Right cardiac atrium (tissue), 5 donors: Measurements from ENCODE around the gene BNIPL. TPM values are rescaled to one million over a fixed set of nuclear protein-coding genes. Genes with fewer than 3 reads are reported as not detected.

Experiments
- ATAC-seq, 2 donors: fragments of 200-7000 bp; cut with Tn5 transposase; one replicate each; pipeline versions ENCODE4 v1.8.0 to v1.9.1; 2020; ENCODE audit warnings: moderate library complexity in 2 of 2, mild to moderate bottlenecking in 1 of 2
- DNase-seq, 3 donors: peaks; one replicate each; pipeline ENCODE4 v3.0.0-alpha.2; 2020
- H3K27ac ChIP-seq: one replicate; pipeline ENCODE4 v1.5.1; 2013; ENCODE audit warnings: mild to moderate bottlenecking, low read length, control low read depth, moderate library complexity
- H3K27me3 ChIP-seq: one replicate; pipeline ENCODE4 v1.6.1; 2013; ENCODE audit not compliant: control insufficient read depth, insufficient read depth
- H3K4me1 ChIP-seq: one replicate; pipeline ENCODE4 v1.6.1; 2013; ENCODE audit warnings: low read length; ENCODE audit not compliant: control insufficient read depth, insufficient read depth
- H3K4me3 ChIP-seq: one replicate; pipeline ENCODE4 v1.5.1; 2013; ENCODE audit warnings: low read length, control low read depth
- H3K9me3 ChIP-seq: one replicate; pipeline ENCODE4 v1.6.1; 2013; ENCODE audit warnings: low read length; ENCODE audit not compliant: control insufficient read depth
- WGBS: extraction: QIAGEN DNeasy Blood & Tissue Kit; methylation state at CpG from one replicate; pipeline ENCODE4 v1.1.7; 2013; 5-methylcytosine and 5-hydroxymethylcytosine counted together
- intact Hi-C, 4 donors: fragments of 100-400 bp; cut with DNase I; formaldehyde crosslinking; loops; one replicate each; pipeline versions ENCODE4 v1.11.0 to v1.14.0; 2022 to 2023
- polyA plus RNA-seq: library from polyadenylated mRNA; stranded (reverse); fragments of 200-250 nt; gene quantifications from one replicate; pipeline ENCODE4 v1.2.3, GENCODE V29; 2013
- total RNA-seq, 4 donors: library from RNA; stranded (reverse); fragmentation: NEBNext Ultra II Directional; extraction: Animal tissue kit (Norgen Biotek cat#: 25700); gene quantifications; one replicate each; pipeline ENCODE4 v1.2.1, GENCODE V29; 2021
- donor health status: healthy with polysubstance abuse.
- donor health status: DM: no; HTN: yes; CAD: no.
- donor health status: DM: no; HTN: no; CAD: no.
- donor health status: DM: no; HTN: yes; CAD: no; lungs with severe emphysema.
- donor health status: DM: yes; HTN: yes; CAD: no.

Gene BNIPL
- total and polyA plus RNA-seq, 5 donors: 0.23 to 0.71 (median 0.41) TPM

- H3K27ac ChIP-seq: peak within 1 kb of the TSS; percentile 94
- under 1% methylated on average over 50 of the region's 50 CpGs for WGBS
- peak; percentile 95 to 96 for ATAC-seq
- no peaks in the 10 kb centered on the region for H3K27me3 ChIP-seq
- H3K4me1 ChIP-seq: no peaks in the 10 kb centered on the region
- intact Hi-C loops: no loop called here
- peak; percentile 96 to 97 (median 97) for DNase-seq
- H3K9me3 ChIP-seq: no peaks in the 10 kb centered on the region
- H3K4me3 ChIP-seq: peak within 1 kb of the TSS; percentile 74
These were observed 34.3 kb downstream of the BNIPL start, which contains the start of gene GABPB2 for GRCh38 chr1:151070474-151071276. TSS of gene GABPB2 (plus strand) at chr1:151070761. CDS start at chr1:151088190, 17,429 bp downstream.

- no peak for ATAC-seq
- no peaks in the 10 kb centered on the region for H3K4me1 ChIP-seq
- no peak for DNase-seq
- no peak overlapping the region for H3K4me3 ChIP-seq
- WGBS: 79% methylated on average over 13 of the region's 13 CpGs
- H3K27me3 ChIP-seq: no peaks in the 10 kb centered on the region
- no peak overlapping the region for H3K27ac ChIP-seq
- intact Hi-C loops: no loop called here
- no peaks in the 10 kb centered on the region for H3K9me3 ChIP-seq
These were observed 35.8 kb downstream of the BNIPL start for GRCh38 chr1:151072224-151072623.

GRCh38 chr1:151085953-151086559, 49.7 kb downstream of the BNIPL start:
- H3K27ac ChIP-seq: no peak overlapping the region
- H3K4me1 ChIP-seq: no peaks in the 10 kb centered on the region
- DNase-seq (no peak), ATAC-seq (no peak)
- H3K27me3 ChIP-seq: no peaks in the 10 kb centered on the region
- no peaks in the 10 kb centered on the region for H3K9me3 ChIP-seq
- no peak overlapping the region for H3K4me3 ChIP-seq
- intact Hi-C loops: no loop called here
- WGBS: 79% methylated on average over 4 of the region's 4 CpGs

Other genes with a start within 250 kb of the BNIPL start
- gene CTSK, start 228.3 kb upstream of the BNIPL start, total RNA-seq: 10 to 100 TPM; 13.6 to 22.2 (median 16.1) TPM
- 13.5 TPM for gene CTSK, start 228.3 kb upstream of the BNIPL start, polyA plus RNA-seq
- 10 to 100 TPM; 35.6 to 38.9 (median 37.6) TPM for gene ARNT, start 160.0 kb upstream of the BNIPL start, total RNA-seq
- gene ARNT, start 160.0 kb upstream of the BNIPL start, polyA plus RNA-seq: 15.0 TPM
- not detected for gene CTXND2, start 149.4 kb upstream of the BNIPL start, total RNA-seq
- gene CTXND2, start 149.4 kb upstream of the BNIPL start, polyA plus RNA-seq: not detected
- 10 to 100 TPM; 17.4 to 23.8 (median 20.3) TPM for gene SETDB1, start 110.2 kb upstream of the BNIPL start, total RNA-seq
- gene SETDB1, start 110.2 kb upstream of the BNIPL start, polyA plus RNA-seq: 12.5 TPM
- 100 to 1,000 TPM in 1 of 4 donors, 10 to 100 TPM in 3; 89.3 to 110 (median 93.5) TPM for gene CERS2, start 61.8 kb upstream of the BNIPL start, total RNA-seq
- gene CERS2, start 61.8 kb upstream of the BNIPL start, polyA plus RNA-seq: 77.3 TPM
- gene ANXA9, start 54.3 kb upstream of the BNIPL start, total RNA-seq: under 1 TPM in 1 of 4 donors, not detected in 3; 0.21 TPM
- 0.23 TPM for gene ANXA9, start 54.3 kb upstream of the BNIPL start, polyA plus RNA-seq
- 10 to 100 TPM; 46.7 to 86.4 (median 52.1) TPM for gene MINDY1, start 29.7 kb upstream of the BNIPL start, total RNA-seq
- 34.9 TPM for gene MINDY1, start 29.7 kb upstream of the BNIPL start, polyA plus RNA-seq
- gene PRUNE1, start 28.1 kb upstream of the BNIPL start, total RNA-seq: 10 to 100 TPM; 45.8 to 66.0 (median 49.8) TPM
- gene PRUNE1, start 28.1 kb upstream of the BNIPL start, polyA plus RNA-seq: 39.3 TPM
- 10 to 100 TPM in 1 of 4 donors, 1 to 10 TPM in 3; 5.8 to 12.4 (median 7.4) TPM for gene C1orf56, start 11.2 kb downstream of the BNIPL start, total RNA-seq
- 9.5 TPM for gene C1orf56, start 11.2 kb downstream of the BNIPL start, polyA plus RNA-seq
- gene CDC42SE1, start 23.0 kb downstream of the BNIPL start, total RNA-seq: 10 to 100 TPM; 34.7 to 53.6 (median 36.6) TPM
- 27.9 TPM for gene CDC42SE1, start 23.0 kb downstream of the BNIPL start, polyA plus RNA-seq
- gene MLLT11, start 23.8 kb downstream of the BNIPL start, total RNA-seq: 1 to 10 TPM; 1.7 to 9.7 (median 8.7) TPM
- 10.1 TPM for gene MLLT11, start 23.8 kb downstream of the BNIPL start, polyA plus RNA-seq
- 10 to 100 TPM; 15.6 to 20.3 (median 18.4) TPM for gene GABPB2, start 34.2 kb downstream of the BNIPL start, total RNA-seq
- gene GABPB2, start 34.2 kb downstream of the BNIPL start, polyA plus RNA-seq: 9.8 TPM
- 10 to 100 TPM; 23.7 to 70.5 (median 53.3) TPM for gene SEMA6C, start 110.0 kb downstream of the BNIPL start, total RNA-seq
- 58.3 TPM for gene SEMA6C, start 110.0 kb downstream of the BNIPL start, polyA plus RNA-seq
- 1 to 10 TPM; 1.8 to 3.7 (median 2.3) TPM for gene TNFAIP8L2, start 120.1 kb downstream of the BNIPL start, total RNA-seq
- gene TNFAIP8L2, start 120.1 kb downstream of the BNIPL start, polyA plus RNA-seq: 2.1 TPM
- gene LYSMD1, start 129.3 kb downstream of the BNIPL start, total RNA-seq: 10 to 100 TPM in 3 of 4 donors, 1 to 10 TPM in 1; 8.5 to 16.5 (median 15.6) TPM
- gene LYSMD1, start 129.3 kb downstream of the BNIPL start, polyA plus RNA-seq: 9.9 TPM
- gene SCNM1, start 129.6 kb downstream of the BNIPL start, total RNA-seq: 10 to 100 TPM; 18.3 to 25.6 (median 21.5) TPM
- gene SCNM1, start 129.6 kb downstream of the BNIPL start, polyA plus RNA-seq: 23.7 TPM
- not detected for gene TMOD4, start 139.4 kb downstream of the BNIPL start, total RNA-seq
- gene TMOD4, start 139.4 kb downstream of the BNIPL start, polyA plus RNA-seq: 0.20 TPM
- 10 to 100 TPM; 40.0 to 52.3 (median 41.7) TPM for gene VPS72, start 153.6 kb downstream of the BNIPL start, total RNA-seq
- gene VPS72, start 153.6 kb downstream of the BNIPL start, polyA plus RNA-seq: 37.3 TPM
- 10 to 100 TPM; 33.7 to 50.7 (median 38.2) TPM for gene PIP5K1A, start 162.0 kb downstream of the BNIPL start, total RNA-seq
- 20.4 TPM for gene PIP5K1A, start 162.0 kb downstream of the BNIPL start, polyA plus RNA-seq
- gene PSMD4, start 218.1 kb downstream of the BNIPL start, total RNA-seq: 100 to 1,000 TPM; 134 to 163 (median 144) TPM
- 152 TPM for gene PSMD4, start 218.1 kb downstream of the BNIPL start, polyA plus RNA-seq
- gene ZNF687, start 245.7 kb downstream of the BNIPL start, total RNA-seq: 10 to 100 TPM; 12.4 to 15.0 (median 13.2) TPM
- 8.6 TPM for gene ZNF687, start 245.7 kb downstream of the BNIPL start, polyA plus RNA-seq